ENCODE data around the gene SLC35F3.

DNA sequence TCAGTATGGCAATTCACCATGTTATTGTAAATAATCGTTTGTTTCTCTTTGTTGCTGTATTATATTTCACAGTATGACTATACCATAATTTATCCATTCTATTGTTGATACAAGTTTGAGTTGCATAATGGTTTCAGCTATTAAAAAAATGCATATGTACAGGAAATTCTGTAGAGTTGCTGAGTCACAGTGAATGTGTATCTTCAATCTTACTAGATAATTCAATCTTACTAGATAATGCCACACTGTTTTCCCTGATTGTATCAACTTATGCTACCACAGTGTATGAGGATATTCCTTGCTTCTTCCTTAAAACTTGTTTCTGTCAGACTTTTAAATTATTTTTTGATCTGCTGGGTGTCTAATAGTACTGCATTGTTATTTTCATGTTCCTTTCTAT is 465.3 kb downstream of the SLC35F3 start:
- TF ChIP-seq EZH2 (IDR thresholded peaks at IDR 0.05; ENCODE audit: borderline replicate concordance): no peak
- TF ChIP-seq, protein P1, sequence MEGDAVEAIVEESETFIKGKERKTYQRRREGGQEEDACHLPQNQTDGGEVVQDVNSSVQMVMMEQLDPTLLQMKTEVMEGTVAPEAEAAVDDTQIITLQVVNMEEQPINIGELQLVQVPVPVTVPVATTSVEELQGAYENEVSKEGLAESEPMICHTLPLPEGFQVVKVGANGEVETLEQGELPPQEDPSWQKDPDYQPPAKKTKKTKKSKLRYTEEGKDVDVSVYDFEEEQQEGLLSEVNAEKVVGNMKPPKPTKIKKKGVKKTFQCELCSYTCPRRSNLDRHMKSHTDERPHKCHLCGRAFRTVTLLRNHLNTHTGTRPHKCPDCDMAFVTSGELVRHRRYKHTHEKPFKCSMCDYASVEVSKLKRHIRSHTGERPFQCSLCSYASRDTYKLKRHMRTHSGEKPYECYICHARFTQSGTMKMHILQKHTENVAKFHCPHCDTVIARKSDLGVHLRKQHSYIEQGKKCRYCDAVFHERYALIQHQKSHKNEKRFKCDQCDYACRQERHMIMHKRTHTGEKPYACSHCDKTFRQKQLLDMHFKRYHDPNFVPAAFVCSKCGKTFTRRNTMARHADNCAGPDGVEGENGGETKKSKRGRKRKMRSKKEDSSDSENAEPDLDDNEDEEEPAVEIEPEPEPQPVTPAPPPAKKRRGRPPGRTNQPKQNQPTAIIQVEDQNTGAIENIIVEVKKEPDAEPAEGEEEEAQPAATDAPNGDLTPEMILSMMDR (IDR thresholded peaks at IDR 0.05; ENCODE audit: poor library complexity): no peak
